GM12892 (cell line): ENCODE results near the gene VAMP4.

ENCODE experiments used
- POLR2A ChIP-seq: IDR thresholded peaks from 2 replicates; pipeline ENCODE4 v1.6.1; 2011; ENCODE audit warnings: low read depth, low read length, control low read depth
- POLR2AphosphoS5 ChIP-seq: IDR thresholded peaks from 2 replicates; pipeline ENCODE4 v1.6.1; 2011; ENCODE audit warnings: low read depth, low read length, control low read depth

- TF ChIP-seq POLR2AphosphoS5: no peak
- no peak for TF ChIP-seq POLR2A
Measured at GRCh38 chr1:171743081-171743870, 1.4 kb upstream of the VAMP4 start.
